Measurements from ENCODE around the gene SLC4A1. TPM values are rescaled to one million over a fixed set of nuclear protein-coding genes. Genes with fewer than 3 reads are reported as not detected.

The SLC4A1 gene
- total and polyA plus RNA-seq, 2 experiments from 2014 or later = not detected

- H3K9me2 ChIP-seq (ENCODE audit: insufficient read depth) = no peaks in the 10 kb centered on the region
- peak within 1 kb of the TSS; percentile 69 for H3K4me2 ChIP-seq (ENCODE audit: unreplicated experiment)
- H3K79me2 ChIP-seq (ENCODE audit: insufficient read depth) = no peaks in the 10 kb centered on the region
- H3K4me3 ChIP-seq = peak within 1 kb of the TSS; percentile 68
- H3K9me3 ChIP-seq (ENCODE audit: low read depth) = no peaks in the 10 kb centered on the region
- no peaks in the 10 kb centered on the region for H3F3A ChIP-seq (ENCODE audit: insufficient read depth)
- H3K4me1 ChIP-seq (ENCODE audit: insufficient read depth) = no peaks in the 10 kb centered on the region
- no peak for TF ChIP-seq EZH2 (IDR thresholded peaks at IDR 0.05; ENCODE audit: insufficient read depth, poor library complexity, severe bottlenecking)
- no peak for TF ChIP-seq EZH2phosphoT487 (IDR thresholded peaks at IDR 0.05; ENCODE audit: insufficient read depth, low read depth)
- peaks cover 18% of the 10 kb centered on the region; the same call in 1 of the 2 replicates for H3K27me3 ChIP-seq (replicated peaks; ENCODE audit: insufficient read depth)
- no peak within 1 kb of the TSS for H3K9ac ChIP-seq
- no peak within 1 kb of the TSS for H3K27ac ChIP-seq
- 0 to 4% methylated on average over 8 to 33 of the region's 39 CpGs for WGBS, 2 experiments (ENCODE audit: low coverage in 1 of 2, low lambda C conversion rate in 2 of 2, missing lambda C conversion rate in 2 of 2)
- no peaks in the 10 kb centered on the region for H3K36me3 ChIP-seq (ENCODE audit: low read depth)
- in situ Hi-C loops (cut with MboI) = no loop called here
- no peaks in the 10 kb centered on the region for H4K20me1 ChIP-seq (ENCODE audit: insufficient read depth)
- H2AFZ ChIP-seq = no peak within 1 kb of the TSS
- DNase-seq = peak; percentile 82
Measured at GRCh38 chr17:44308320-44308818, 40.4 kb upstream of the SLC4A1 start, which contains the start of gene RUNDC3A. TSS of gene RUNDC3A (plus strand) at chr17:44308601. CDS start at chr17:44308833, 232 bp downstream.

GRCh38 chr17:44307387-44308186 lies 39.7 kb upstream of the SLC4A1 start:
- Histone ChIP-seq H3K9me2 (ENCODE audit: insufficient read depth) (no peaks in the 10 kb centered on the region), H3F3A (ENCODE audit: insufficient read depth) (no peaks in the 10 kb centered on the region), H3K27ac (no peak overlapping the region), H3K4me3 (no peak overlapping the region), H3K4me1 (ENCODE audit: insufficient read depth) (no peaks in the 10 kb centered on the region), H4K20me1 (ENCODE audit: insufficient read depth) (no peaks in the 10 kb centered on the region), H3K27me3 (replicated peaks; ENCODE audit: insufficient read depth) (peaks cover 22% of the 10 kb centered on the region; the same call in 1 of the 2 replicates), H3K79me2 (ENCODE audit: insufficient read depth) (no peaks in the 10 kb centered on the region), H3K9me3 (ENCODE audit: low read depth) (no peaks in the 10 kb centered on the region), H2AFZ (no peak overlapping the region), H3K36me3 (ENCODE audit: low read depth) (no peaks in the 10 kb centered on the region), H3K9ac (no peak overlapping the region), H3K4me2 (ENCODE audit: unreplicated experiment) (peak overlapping the region; percentile 59)
- 5 to 6% methylated on average over 25 to 26 of the region's 26 CpGs for WGBS, 2 experiments (ENCODE audit: low coverage in 1 of 2, low lambda C conversion rate in 2 of 2, missing lambda C conversion rate in 2 of 2)
- in situ Hi-C loops (cut with MboI) = no loop called here
- DNase-seq = peak; percentile 73
- TF ChIP-seq EZH2phosphoT487 (IDR thresholded peaks at IDR 0.05; ENCODE audit: insufficient read depth, low read depth) (no peak), EZH2 (IDR thresholded peaks at IDR 0.05; ENCODE audit: insufficient read depth, poor library complexity, severe bottlenecking) (no peak)

- H3K27me3 ChIP-seq (replicated peaks; ENCODE audit: insufficient read depth) = peaks cover 38% of the 10 kb centered on the region
Measured at GRCh38 chr17:44304651-44305050, 36.7 kb upstream of the SLC4A1 start.

GRCh38 chr17:44297975-44298374 lies 30.0 kb upstream of the SLC4A1 start:
- Histone ChIP-seq H3K9me2 (ENCODE audit: insufficient read depth) (no peaks in the 10 kb centered on the region), H3K4me2 (ENCODE audit: unreplicated experiment) (no peak overlapping the region), H4K20me1 (ENCODE audit: insufficient read depth) (no peaks in the 10 kb centered on the region), H3K79me2 (ENCODE audit: insufficient read depth) (no peaks in the 10 kb centered on the region), H3K36me3 (ENCODE audit: low read depth) (no peaks in the 10 kb centered on the region), H3K9ac (no peak overlapping the region), H2AFZ (no peak overlapping the region), H3F3A (ENCODE audit: insufficient read depth) (no peaks in the 10 kb centered on the region), H3K27me3 (replicated peaks; ENCODE audit: insufficient read depth) (peaks cover 24% of the 10 kb centered on the region), H3K4me3 (no peak overlapping the region), H3K9me3 (ENCODE audit: low read depth) (no peaks in the 10 kb centered on the region), H3K4me1 (ENCODE audit: insufficient read depth) (no peaks in the 10 kb centered on the region), H3K27ac (no peak overlapping the region)
- no peak for DNase-seq
- TF ChIP-seq EZH2phosphoT487 (IDR thresholded peaks at IDR 0.05; ENCODE audit: insufficient read depth, low read depth) (no peak), EZH2 (IDR thresholded peaks at IDR 0.05; ENCODE audit: insufficient read depth, poor library complexity, severe bottlenecking) (no peak)
- 55 to 58% methylated on average over 3 of the region's 3 CpGs for WGBS, 2 experiments (ENCODE audit: low coverage in 1 of 2, low lambda C conversion rate in 2 of 2, missing lambda C conversion rate in 2 of 2)
- in situ Hi-C loops (cut with MboI) = no loop called here

More at GRCh38 chr17:44304651-44305050, 36.7 kb upstream of the SLC4A1 start:
- Histone ChIP-seq H3K4me1 (ENCODE audit: insufficient read depth) (no peaks in the 10 kb centered on the region), H4K20me1 (ENCODE audit: insufficient read depth) (no peaks in the 10 kb centered on the region), H2AFZ (no peak overlapping the region), H3K36me3 (ENCODE audit: low read depth) (no peaks in the 10 kb centered on the region), H3K79me2 (ENCODE audit: insufficient read depth) (no peaks in the 10 kb centered on the region), H3F3A (ENCODE audit: insufficient read depth) (no peaks in the 10 kb centered on the region), H3K9me2 (ENCODE audit: insufficient read depth) (no peaks in the 10 kb centered on the region), H3K27ac (no peak overlapping the region), H3K9ac (no peak overlapping the region), H3K4me2 (ENCODE audit: unreplicated experiment) (no peak overlapping the region), H3K4me3 (no peak overlapping the region), H3K9me3 (ENCODE audit: low read depth) (no peaks in the 10 kb centered on the region)
- in situ Hi-C loops (cut with MboI) = no loop called here
- TF ChIP-seq EZH2 (IDR thresholded peaks at IDR 0.05; ENCODE audit: insufficient read depth, poor library complexity, severe bottlenecking) = no peak
- no peak for TF ChIP-seq EZH2phosphoT487 (IDR thresholded peaks at IDR 0.05; ENCODE audit: insufficient read depth, low read depth)
- peak; percentile 33 for DNase-seq
